CD4-positive, alpha-beta T cell treated with Interleukin-2 at 100 ng/mL for 4 hours (primary cell): Measurements from ENCODE around the gene PIK3C2G.

ENCODE experiments used
- DNase-seq: peaks from one replicate; pipeline ENCODE4 v3.0.0-alpha.2; 2020; ENCODE audit warnings: low spot score

The PIK3C2G gene

GRCh38 chr12:18345021-18345735 is 83.9 kb downstream of the PIK3C2G start:
- DNase-seq = no peak

DNA sequence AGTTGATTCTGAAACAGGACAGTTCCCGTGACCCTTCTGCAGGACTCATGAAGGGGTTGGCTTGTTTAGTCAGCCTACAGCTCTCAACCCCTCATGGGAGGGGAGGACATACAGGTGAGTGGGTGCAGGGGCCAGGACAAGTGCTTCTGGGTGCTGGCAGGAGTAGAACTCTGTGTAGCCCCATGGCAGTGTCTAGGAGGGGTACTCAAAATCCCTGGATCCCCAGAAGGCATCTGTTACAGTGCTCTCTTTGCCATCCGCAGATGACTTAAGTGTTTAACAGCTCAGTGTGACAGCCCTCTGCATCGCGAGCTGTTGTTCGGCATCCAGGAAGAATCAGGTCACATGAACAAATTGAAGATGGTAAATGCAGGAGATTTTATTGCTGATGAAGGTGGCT is 91.0 kb downstream of the PIK3C2G start:
- DNase-seq = no peak

GRCh38 chr12:18355429-18355828 is 94.1 kb downstream of the PIK3C2G start:
- no peak for DNase-seq

DNA sequence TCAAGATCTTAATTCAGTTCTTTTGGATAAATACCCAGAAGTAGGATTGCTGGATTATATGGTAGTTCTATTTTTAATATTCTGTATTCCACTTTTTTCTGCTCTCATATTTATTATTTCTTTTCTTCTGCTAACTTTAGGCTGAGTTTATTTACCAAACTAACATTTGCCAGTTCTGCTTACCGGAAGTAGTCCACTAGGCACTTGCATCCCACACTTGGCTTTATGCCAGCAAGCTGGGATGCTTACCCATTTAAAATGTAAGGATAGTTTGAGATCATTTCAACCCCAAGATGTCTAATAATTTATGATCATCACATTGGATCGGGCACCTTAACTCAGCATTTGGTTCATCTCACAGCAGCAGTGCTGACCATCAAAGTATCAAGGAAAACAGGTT is 96.8 kb downstream of the PIK3C2G start:
- no peak for DNase-seq

- no peak for DNase-seq
Observed at GRCh38 chr12:18358930-18359329, 97.6 kb downstream of the PIK3C2G start.

DNA sequence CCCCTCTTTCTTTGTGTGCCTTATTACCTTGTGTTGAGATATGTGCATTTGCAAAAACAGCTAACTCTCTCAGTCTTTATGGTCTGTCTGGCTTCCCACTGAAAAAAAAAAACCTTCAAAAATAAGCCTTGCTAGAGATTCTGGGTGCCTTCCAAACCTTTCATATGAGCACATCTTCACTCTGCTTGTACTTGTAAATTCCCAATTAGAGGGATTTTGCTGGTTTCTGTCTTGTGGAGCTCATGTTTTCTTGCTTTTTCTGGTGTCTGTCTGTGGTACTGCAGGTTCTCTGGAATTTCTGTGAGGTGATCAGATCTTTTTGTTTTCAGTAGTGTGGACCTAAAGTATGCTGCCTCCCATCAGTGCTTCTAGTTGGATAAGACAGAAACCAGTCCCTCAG is 100.1 kb downstream of the PIK3C2G start:
- DNase-seq = no peak

GRCh38 chr12:18363321-18363720 is 102.0 kb downstream of the PIK3C2G start:
- DNase-seq = no peak

DNA sequence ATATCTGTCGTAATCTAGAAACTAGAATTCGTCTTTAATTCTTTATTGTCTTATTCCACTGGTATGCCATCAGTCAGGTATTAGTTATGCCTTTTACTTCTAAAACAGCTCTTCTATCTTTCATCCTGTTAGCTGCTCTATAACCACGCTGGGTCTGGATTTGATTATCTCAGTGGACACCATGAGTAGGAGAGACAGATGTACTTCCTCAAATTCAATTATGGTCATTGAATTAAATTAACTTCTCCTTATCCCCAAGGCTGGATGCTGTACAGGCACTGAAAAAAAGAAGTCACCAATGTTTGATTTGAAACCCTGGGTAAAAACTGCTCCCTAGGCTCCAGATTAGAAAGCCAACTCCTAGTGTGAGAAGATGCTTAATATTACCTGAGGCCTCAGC is 107.3 kb downstream of the PIK3C2G start:
- no peak for DNase-seq

GRCh38 chr12:18373181-18373580 is 111.9 kb downstream of the PIK3C2G start:
- DNase-seq = no peak

DNA sequence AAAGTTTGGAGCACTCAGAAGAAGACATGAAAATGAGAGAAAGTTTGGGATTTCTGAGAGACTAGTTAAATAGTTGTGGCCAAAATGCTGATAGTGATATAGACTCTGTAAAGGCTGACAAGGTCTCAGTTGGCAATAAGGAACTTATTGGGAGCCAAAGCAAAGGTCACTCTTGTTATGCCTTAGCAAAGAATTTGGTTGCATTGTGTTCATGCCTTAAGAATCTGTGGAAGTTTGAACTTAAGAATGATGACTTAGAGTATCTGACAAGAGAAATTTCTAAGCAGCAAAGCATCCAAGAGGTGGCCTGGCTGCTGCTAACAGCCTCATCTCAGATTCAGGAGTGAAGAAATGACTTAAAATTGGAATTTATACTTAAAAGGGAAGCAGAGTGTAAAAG is 113.8 kb downstream of the PIK3C2G start:
- no peak for DNase-seq

- no peak for DNase-seq
Observed at GRCh38 chr12:18375583-18375982, 114.3 kb downstream of the PIK3C2G start.

GRCh38 chr12:18382236-18382885 is 121.0 kb downstream of the PIK3C2G start:
- DNase-seq = no peak

- DNase-seq = no peak
Observed at GRCh38 chr12:18383203-18383602, 121.9 kb downstream of the PIK3C2G start.

- DNase-seq = no peak
Observed at GRCh38 chr12:18387706-18388105, 126.4 kb downstream of the PIK3C2G start.

- DNase-seq = no peak
Observed at GRCh38 chr12:18389820-18390219, 128.5 kb downstream of the PIK3C2G start.

GRCh38 chr12:18391151-18391550 is 129.8 kb downstream of the PIK3C2G start:
- no peak for DNase-seq

DNA sequence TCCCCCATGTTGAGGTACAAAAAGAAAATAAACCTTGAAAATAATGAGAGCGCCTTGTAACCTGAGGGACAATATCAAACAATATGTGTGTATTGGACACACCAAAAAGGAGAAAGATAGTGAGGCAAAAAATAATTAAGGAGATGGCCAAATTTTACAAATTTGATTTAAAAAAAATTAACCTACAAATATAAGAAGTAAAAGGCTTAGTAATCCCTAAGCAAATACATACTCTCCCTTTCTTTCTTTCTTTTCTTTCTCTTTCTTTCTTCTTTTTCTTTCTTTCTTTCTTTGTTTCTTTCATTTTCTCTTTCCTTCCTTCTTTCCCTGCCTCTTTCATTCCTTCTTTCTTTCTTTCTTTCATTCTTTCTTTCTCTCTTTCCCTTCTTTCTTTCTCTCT is 133.4 kb downstream of the PIK3C2G start:
- no peak for DNase-seq

GRCh38 chr12:18400186-18400585 is 138.9 kb downstream of the PIK3C2G start:
- no peak for DNase-seq

DNA sequence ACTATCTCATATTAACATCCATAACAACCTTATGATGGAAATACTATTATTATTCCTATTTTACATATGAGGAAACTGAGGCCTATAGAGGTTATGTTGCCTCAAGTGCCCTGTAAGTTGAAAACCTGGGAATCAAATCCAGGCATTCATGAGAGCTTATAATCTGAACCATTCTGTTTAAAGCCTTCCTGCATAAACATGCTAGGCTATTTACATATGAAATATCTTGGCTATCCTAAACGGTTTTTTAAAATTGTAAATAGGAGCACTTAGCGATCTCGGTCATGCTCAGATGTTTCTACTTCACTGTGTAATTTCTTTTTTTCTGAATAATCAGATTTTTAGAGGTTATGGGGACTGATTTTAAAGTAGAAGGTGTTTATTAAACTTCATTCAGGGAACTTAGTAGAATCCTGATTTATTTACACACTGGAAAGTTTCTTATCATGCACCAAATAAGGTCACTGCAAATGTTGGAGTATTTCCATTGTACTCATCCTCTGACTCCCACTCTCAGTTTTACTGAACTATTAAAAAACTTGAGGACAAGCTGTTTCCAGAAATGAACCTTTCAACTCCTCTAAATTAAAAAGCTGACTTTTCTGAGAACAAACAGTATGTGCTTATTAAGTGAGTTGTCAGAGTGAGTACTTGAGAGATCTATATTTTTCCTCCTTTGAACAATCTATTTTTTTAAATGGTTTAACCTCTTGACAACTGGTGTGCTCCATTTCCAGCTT is 141.7 kb downstream of the PIK3C2G start:
- DNase-seq = no peak

- no peak for DNase-seq
Observed at GRCh38 chr12:18411453-18411852, 150.1 kb downstream of the PIK3C2G start.

- no peak for DNase-seq
Observed at GRCh38 chr12:18414671-18415070, 153.4 kb downstream of the PIK3C2G start.

DNA sequence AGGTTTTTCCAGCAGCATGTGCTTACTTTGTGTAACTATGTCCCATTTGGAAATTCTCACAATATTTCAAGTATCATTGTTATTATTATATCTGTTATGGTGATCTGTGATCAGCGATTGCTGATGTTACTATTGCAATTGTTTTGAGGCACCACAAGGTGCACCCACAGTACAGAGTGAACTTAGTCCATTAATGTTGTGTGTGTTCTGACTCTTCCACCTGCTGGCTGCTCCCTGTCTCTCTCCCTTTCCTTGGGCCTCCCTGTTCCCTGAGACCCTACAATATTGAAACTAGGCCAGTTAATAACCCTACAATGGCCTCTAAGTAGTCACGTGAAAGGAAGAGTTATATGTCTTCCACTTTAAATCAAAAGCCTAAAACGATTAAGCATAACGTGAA is 153.9 kb downstream of the PIK3C2G start:
- DNase-seq = no peak

DNA sequence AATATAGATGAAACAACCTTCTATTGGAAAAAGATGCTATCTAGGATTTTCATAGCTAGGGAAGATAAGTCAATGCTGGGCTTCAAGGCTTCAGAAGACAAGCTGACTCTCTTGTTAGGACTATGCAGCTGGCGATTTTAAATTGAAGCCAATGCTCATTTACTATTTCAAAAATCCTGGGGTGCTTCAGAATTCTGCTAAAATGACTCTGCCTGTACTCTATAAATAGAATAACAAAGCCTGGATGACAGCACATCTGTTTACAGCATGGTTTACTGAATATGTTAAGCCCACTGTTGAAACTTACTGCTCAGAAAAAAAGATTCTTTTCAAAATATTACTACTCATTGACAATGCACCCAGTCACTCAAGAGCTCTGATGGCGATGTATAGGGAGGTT is 155.1 kb downstream of the PIK3C2G start:
- no peak for DNase-seq
